ENCODE results near the gene TANC2. TPM values are rescaled to one million over a fixed set of nuclear protein-coding genes. Genes with fewer than 3 reads are reported as not detected.
"Not testable (repeated sequence)": the region's sequence is repeated elsewhere in the genome, so short reads cannot be mapped to it uniquely, and the experiment has no call there.

The TANC2 gene
- total RNA-seq, 1 donor from 2014 or later: 86.9 TPM

DNA sequence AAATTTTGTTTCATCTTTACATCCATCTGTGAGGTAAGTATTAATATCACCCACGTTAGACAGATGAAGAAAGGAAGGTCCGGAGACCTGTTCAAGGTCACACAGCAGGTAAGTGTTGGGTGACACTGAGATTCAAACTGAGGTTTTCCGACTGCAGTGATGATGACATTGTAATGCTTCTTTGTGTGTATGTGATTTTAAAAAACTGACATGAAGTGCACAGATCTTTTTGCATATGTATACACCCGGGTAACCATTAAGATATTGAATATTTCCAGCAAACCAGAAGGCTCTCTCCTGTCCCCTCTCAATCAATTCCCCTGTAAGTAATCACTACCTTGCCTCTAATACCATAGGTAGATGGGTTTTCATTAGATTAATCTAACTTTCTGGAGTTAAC, 1.5 kb upstream of the TANC2 start:
- no peak for DNase-seq (ENCODE audit: low spot score)

DNA sequence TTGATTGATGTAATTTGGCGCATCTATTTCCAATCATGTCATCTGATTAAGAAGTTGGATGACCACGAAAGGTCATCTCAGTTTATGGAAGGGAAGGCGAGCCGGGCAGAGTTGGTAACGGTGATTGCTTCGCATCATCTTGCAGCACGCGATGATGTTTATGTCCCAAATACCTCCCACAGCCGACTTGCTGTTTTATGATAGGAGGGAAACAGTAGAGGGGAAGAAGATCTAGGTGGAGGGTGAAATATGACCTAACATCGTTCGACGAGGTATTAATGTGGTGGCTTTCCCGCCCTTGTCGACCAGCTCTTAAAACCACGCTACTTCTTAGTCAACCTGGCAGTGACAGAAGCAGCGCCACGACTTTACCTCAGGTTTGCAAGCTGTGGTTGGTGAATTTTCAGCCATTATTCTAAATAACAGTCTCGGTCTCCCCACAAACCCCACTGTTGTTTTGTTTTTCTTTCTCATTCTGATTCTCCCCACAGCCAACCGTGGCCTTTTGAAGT, 805 bp upstream of the TANC2 start:
- no peak for DNase-seq (ENCODE audit: low spot score)

DNA sequence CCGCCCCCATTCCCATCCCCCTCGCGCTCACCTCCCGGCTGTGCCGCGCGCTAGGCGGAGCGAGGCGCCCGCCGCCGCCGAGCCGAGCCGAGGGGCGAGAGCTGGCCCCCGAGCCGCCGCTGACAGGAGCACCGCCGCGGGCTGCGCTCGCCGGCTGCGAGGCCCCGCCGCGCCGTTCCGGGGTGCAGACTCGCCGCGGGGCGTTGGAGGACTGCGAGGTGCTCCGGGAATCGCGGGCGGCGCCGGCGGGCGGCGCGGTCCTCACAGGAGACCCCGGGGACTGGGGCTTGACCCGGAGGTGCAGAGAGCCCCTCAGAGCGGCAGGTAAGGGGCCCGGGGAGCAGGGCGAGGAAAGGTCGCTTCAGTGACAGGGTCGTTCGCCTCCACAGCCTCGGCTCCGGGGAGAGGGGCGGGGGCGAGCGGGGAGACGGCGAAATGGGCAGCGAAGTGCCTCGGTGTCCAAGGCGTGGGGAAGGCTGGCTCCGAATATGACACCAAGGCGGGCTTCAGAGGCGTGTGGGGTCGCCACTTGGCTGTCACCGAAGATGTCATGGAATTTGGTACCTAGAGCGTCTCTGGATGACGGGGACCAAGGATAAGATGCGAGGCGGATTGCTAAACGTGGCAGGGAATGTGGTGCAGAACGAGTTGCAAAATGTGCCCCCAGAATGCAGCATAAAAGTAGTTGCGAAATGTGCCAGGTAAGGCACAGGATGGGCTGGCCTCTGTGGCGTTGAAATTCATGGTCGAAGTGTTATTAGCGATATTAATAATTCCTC, 580 bp downstream of the TANC2 start:
- peak; percentile 29 for DNase-seq (ENCODE audit: low spot score)

DNA sequence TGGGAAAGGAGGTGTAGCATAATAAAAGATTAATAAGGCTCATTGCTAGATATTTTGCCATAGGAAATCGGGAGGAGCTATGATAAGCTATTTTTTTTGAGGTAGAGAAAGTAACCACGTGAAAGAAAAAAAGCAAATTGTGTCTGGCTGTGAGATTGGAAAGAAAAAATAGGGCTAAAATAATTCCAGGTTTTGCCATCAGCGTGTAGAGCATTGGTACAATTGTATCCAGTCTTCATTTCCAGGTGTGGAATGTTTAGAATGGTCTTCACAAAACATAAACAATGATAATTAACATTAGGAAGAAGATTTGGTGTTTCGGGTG, 1.1 kb downstream of the TANC2 start:
- no peak for DNase-seq (ENCODE audit: low spot score)

DNA sequence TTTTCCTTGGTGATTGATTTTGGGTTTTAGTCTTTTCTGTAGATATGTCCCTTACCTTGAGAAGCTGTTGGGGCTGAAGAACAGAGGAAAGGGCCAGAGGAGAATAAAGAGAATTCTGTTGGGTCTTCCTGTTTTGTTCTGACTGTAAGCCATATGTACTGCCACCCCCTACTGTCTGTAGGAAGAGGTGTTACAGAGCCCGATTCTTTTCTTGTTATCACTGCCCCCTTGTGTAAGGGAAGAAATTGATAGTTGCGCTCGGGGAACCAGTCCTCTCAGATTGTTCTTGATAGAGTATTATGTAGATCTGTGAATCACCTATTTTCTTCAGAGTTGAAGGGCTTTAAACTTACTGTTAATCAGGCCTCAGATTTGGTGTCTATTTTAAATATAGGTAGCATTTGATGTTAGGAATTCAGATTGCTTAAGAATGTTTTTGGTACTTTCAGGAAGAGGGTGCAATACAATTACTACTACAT, 2.4 kb downstream of the TANC2 start:
- DNase-seq (ENCODE audit: low spot score): peak; percentile 89

DNA sequence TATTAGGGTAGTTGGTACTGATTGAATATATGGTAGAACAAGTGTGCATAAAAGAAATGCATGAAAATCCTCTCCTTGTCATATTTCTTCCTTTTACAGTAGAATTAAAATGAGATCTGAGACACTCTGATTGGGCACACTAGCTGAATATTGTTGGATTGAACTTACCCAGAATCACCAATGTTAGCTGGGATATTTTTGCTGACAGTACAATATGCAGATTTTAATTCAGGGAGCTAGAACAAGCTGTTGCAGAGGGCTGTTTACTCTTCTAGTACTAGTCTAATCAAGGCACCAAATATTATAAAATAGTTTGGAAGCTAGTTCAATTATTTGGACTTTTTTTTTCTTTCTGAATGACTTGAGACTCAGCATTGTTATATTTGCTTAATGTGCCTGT, 4.6 kb downstream of the TANC2 start:
- no peak for DNase-seq (ENCODE audit: low spot score)

DNA sequence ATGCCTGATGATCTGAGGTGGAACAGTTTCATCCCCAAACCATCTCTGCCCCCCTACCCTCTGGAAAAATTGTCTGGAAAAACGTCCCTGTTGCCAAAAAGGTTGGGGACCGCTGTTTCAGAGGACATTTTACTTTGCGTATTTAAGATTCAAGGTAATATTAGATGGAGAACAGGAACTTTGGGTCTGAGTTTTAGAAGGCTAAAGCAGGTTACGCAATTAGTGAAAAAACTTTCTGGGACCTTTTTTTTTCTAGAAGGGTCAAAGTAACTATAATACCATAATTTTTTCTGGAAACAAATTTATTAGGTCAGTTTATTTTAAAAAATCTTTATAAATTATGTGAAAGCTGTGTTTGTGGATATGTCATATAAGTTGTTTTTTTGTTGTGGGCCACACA, 5.8 kb downstream of the TANC2 start:
- no peak for DNase-seq (ENCODE audit: low spot score)

DNA sequence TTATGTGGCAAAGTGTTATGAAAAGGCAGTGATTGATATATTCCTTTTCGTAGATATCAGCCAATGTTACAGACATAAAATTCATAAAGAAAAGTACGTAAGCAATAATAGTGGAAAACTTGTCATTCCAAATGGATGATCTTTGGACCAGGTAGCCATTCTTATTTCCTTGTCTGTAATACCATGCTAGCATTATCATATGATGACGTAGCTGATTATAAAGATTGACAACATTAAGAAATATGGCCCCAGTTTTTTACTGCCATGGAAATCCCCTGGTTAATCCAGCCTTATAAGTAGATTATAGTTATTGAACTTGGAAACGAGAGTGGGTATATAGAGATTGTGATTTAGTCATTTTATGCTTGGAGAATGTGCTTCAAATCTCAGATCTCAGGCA, 8.8 kb downstream of the TANC2 start:
- no peak for DNase-seq (ENCODE audit: low spot score)

DNA sequence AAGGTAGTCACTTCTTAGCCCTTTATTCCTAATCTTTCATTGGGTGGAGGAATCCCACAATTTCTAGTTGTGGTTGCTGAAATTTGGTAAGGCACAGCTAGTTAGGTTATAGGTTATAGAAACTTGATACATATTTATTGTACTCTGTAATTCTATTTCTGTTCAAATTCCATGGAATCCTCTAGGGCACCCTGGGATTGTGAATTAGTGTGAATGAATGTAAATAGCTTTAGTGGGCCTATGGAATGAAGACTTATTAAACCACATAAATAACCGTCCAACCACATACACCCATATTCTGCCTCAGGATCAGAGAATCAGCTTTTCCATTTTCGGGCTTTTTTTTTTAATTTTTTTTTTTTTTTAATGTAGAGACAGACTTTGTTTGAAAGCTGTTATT, 9.2 kb downstream of the TANC2 start:
- DNase-seq (ENCODE audit: low spot score): no peak

DNA sequence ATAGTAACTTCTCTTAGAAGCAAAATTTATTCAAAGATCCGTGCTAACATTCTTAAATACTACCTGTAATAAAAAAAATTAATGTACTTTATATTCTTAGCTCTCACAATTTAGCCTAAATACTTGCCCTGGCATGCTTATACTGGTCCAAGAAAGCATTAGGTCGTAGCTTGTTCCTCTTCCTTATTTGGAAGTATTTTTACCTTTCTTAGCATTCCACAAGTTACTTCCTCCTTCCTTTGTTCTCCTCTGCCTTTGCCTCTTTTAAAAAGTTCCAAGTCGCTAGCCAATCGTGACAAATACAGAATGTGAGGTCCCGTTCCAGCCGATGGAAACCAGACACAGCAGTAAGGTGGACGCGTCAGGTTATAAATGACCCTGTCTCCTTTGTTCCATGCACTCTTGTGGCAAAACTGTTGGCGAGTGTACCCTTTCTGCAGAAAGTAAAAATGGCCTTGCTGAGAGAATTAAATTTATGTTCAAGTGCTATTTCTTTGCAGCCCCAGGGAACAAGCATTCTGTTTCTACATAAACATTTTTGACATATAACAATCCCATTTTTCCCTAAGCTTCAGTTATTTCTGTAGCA, 10.7 kb downstream of the TANC2 start:
- not testable (repeated sequence) for DNase-seq (ENCODE audit: low spot score)

DNA sequence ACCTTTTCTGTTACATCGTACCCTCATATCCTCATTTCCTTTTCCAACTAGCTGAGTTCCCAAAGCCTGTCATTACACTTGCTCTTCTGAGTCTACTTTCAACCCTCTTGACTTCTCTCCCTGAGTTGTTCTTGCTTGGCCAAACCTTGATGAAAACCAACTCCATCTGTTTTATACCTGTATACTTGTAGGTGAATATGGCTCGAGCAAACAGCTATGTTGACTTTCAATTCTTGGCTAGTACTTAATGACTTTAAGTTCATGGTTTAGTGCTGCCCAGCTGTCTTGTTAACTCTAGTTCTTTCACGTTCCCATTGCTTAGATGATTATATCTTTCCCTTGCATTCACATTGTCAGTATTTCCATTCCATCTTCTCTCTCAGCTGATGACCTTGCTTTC, 14.8 kb downstream of the TANC2 start:
- DNase-seq (ENCODE audit: low spot score): no peak

DNA sequence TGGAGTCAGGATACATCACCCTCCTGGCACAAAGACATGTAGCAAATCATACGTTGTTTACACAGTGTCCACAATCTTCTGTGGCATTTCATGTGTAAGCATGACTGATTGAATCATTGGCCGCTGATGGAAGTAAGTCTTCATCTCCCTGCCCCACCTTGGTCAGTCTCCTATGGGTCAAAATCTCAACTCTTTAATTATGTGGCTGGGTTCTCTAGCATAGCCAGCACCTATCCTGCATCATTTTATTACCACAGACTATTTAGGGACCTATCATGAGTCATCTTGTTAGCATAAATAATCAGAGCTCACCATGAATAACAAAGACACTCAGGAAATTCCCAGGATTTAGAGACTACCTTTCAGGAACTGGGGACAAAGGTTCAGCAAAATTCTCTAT, 15.9 kb downstream of the TANC2 start:
- DNase-seq (ENCODE audit: low spot score): no peak

DNA sequence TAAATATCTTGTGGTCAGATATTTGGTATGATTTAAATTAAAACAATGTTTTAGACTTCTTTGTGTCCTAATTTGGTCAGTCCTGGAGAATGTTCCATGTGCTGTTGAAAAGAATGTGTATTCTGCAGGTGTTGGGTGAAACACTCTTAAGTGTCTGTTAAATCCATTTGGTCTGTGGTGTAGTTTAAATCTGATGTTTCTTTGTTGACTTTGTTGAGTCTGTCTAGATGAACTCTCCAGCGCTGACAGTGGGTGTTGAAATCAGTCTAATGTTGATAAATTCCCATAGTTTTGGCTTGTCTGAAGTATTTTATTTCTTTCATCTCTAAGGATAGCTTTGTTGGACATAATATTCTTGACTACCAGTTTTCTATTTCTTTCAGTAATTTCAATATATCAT, 18.8 kb downstream of the TANC2 start:
- DNase-seq (ENCODE audit: low spot score): no peak

DNA sequence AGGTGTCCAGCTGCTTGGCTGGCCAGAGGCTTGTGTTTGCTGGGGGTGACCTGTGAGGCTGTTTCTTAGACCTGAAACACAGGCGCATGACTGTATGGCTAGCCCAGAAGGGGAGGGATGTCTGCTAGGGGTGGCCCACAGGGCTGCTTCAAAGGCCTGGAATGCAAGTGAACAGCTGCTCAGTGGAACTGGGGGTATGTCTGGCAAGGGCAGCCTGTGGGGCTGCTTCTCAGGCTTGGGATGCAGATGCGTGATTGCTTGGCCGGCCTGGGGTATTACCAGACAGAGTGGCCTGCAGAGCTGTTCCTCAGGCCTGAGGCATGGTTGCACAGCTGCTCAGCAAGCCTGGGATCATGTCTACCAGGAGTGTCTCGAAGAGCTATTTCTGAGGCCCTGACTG, 20.5 kb downstream of the TANC2 start:
- no peak for DNase-seq (ENCODE audit: low spot score)

DNA sequence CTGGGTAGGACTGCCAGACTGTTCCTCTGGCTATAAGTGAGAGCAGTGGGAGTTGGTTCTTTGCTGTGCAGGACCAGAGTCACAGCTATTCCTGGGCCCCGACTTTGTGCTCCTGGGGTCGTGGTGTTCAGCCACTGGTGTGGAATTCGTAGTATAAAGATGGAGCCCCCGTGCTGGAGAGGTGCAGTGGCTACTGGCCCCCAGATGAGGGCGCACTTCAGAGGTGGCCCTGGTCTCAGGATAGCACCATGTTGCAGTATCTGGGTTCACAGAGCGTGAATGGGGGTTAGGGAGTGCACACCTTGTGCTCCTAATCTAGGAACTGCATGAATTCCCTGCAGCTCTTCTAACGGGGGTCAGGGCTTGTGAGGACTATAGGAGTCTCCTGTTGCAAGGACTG, 21.1 kb downstream of the TANC2 start:
- DNase-seq (ENCODE audit: low spot score): no peak

DNA sequence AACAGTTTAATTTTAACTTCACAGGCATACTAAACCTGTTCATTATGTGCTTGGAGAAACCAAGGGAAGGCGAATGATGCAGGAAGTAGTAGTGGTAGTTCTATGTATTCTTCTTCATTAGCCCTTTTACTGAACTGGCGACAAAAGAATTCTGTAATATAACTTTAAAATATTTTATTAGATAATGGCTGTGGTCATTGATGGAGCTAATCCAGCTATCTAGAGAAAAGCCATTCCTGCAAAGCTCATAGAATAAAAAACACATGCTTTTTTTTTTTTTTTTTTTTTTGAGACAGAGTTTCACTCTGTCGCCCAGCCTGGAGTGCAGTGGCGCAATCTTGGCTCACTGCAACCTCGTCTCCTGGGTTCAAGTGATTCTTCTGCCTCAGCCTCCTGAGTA, 23.5 kb downstream of the TANC2 start:
- DNase-seq (ENCODE audit: low spot score): no peak

DNA sequence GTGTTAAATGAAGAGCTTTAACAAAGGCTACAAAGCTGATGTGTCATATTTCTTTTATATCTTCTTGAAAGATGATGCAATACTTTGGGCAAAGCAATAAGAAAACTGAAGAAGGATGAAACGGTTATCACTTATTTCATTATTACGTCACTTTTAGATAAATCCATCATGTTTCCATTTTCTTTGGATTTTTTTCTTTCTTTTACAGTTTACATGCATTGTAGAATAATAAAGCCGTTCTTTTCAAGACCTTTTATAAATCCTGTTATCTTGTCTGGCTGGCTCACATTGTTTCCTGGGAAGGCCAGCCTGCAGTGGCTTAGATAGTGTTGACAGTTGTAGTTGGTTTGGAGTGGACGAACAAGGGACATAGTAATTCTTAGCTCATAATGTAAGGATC, 28.9 kb downstream of the TANC2 start:
- no peak for DNase-seq (ENCODE audit: low spot score)

DNA sequence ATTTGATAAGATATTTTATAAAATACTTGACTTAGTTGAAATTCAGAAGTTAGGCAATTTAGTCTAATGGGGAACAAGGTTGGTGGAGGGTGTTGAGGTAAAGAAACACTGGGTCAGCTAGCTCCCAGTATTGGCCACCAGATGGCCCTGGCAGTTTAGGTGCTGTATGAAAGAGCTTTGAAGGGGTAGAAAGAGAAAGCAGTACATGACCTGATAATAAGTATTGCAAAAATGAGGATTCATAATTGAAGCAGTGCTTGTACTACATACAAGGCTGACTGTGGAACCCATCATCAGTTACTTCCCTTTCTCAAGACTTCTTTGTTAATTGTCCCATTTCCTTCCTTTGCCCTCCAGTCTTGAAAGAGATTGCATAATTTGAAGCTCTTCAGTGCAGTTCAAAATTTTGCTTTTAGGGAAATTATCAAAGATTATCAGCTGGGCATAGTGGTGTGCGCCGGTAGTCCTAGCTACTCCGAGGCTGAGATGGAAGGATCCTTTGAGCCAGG, 29.4 kb downstream of the TANC2 start:
- no peak for DNase-seq (ENCODE audit: low spot score)

DNA sequence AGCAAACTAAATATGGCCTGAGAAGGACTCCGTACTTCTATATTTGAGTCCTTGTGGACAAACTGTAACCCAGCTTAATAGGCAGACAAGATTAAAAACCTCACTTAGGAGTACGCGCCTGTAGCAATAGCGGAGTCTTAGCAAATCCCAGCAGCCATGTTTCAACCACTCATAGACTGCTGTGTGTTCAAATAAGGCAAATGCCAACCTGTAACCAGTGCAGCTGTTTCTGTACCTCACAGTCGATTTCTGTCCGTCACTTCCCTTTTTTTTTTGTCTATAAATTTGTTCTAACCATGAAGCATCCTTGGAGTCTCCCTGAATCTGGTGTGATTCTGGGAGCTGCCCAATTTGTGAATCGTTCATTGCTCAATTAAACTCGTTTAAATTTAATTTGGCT, 30.2 kb downstream of the TANC2 start:
- DNase-seq (ENCODE audit: low spot score): no peak

DNA sequence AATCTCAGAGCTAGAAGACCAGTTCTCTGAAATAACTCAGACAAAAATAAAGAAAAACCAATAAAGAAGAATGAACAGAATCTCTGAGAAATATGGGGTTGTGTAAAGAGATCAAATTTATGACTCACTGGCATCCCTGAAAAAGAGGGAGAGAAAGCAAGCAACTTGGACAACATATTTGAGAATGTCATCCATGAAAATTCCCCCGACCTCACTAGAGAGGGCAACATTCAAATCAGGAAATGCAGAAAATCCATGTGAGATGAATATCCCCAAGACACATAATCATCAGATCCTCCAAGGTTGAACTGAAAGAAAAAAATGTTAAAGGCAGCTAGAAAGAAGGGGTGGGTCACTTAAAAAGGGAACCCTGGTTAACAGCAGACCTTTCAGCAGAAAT, 32.1 kb downstream of the TANC2 start:
- no peak for DNase-seq (ENCODE audit: low spot score)

DNA sequence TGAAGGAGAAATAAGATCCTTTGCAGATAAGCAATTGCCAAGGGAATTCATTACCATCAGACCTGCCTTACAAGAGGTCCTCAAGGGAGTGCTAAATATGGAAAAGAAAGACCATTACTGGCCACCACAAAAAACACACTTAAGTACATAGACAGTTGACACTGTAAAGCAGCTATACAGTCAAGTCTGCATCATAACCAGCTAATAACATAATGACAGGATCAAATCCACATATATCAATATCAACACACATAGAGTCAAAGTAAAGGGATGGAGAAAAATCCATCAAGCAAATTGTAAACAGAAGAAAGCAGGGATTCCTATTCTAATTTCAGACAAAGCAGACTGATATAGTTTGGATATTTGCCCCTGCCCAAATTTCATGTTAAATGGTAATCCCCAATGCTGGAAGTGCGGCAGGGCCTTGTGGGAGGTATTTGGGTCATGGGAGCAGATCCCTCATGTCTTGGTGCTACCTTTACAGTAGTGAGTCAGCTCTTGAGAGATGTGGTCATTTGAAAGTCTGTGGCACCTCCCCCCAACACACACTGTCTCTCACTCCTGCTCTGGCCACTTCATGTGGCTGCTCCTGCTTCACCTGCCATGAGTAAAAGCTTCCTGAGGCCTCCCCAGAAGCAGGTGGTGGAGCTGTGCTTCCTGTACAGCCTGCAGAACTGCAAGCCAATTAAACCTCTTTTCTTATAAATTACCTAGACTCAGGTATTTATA, 32.8 kb downstream of the TANC2 start:
- no peak for DNase-seq (ENCODE audit: low spot score)

DNA sequence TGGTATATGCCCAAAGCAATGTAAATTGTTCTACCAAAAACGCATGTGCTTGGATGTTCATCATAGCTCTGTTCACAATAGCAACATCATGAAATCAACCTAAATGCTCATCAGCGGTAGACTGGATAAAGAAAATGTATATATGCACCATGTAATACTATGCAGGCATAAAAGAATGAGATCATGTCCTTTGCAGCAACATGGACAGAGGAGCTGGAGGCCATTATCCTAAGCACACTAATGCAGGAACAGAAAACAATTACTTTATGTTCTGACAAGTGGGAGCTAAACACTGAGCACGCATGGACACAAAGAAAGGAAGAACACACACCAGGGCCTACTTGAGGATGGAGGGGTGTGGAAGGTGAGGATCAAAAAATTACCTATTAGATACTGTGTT, 33.7 kb downstream of the TANC2 start:
- DNase-seq (ENCODE audit: low spot score): no peak
